ENCODE results near the gene KRTAP16-1.
"Not testable (repeated sequence)": the region's sequence is repeated elsewhere in the genome, so short reads cannot be mapped to it uniquely, and the experiment has no call there.

KRTAP16-1 gene

GRCh38 chr17:41308918-41309359, at the start of gene KRTAP16-1:
KRTAP16-1 (minus strand) TSS chr17:41309309; CDS start chr17:41309253, 56 bp downstream.
- peak within 1 kb of the TSS; percentile 13 to 69 for H3K27ac ChIP-seq (ENCODE audit: low read depth in 2 of 2, low read length in 2 of 2)
- H3K27me3 ChIP-seq (ENCODE audit: control insufficient read depth in 2 of 2, insufficient read depth in 2 of 2, low read length in 2 of 2): peaks cover 2 to 9% of the 10 kb centered on the region in 2 donors
- H3K9me3 ChIP-seq (ENCODE audit: control insufficient read depth in 2 of 2, low read length in 2 of 2): no peaks in the 10 kb centered on the region
- H3K9ac ChIP-seq (ENCODE audit: low read depth in 1 of 2, low read length in 2 of 2): peak within 1 kb of the TSS in 1 of 2 donors; percentile 32
- H3K4me1 ChIP-seq (ENCODE audit: control insufficient read depth in 2 of 2, insufficient read depth in 2 of 2, low read length in 2 of 2): peaks cover 0 to 11% of the 10 kb centered on the region in 2 donors
- peak within 1 kb of the TSS in 1 of 2 donors; percentile 35 for H3K4me3 ChIP-seq (ENCODE audit: low read length in 2 of 2)
- H3K36me3 ChIP-seq (ENCODE audit: control insufficient read depth in 2 of 2, insufficient read depth in 2 of 2, low read length in 2 of 2): no peaks in the 10 kb centered on the region

GRCh38 chr17:41354536-41354935, 45.4 kb upstream of the KRTAP16-1 start:
- no peaks in the 10 kb centered on the region for H3K4me1 ChIP-seq (ENCODE audit: control insufficient read depth in 2 of 2, insufficient read depth in 2 of 2, low read length in 2 of 2)
- no peaks in the 10 kb centered on the region for H3K36me3 ChIP-seq (ENCODE audit: control insufficient read depth in 2 of 2, insufficient read depth in 2 of 2, low read length in 2 of 2)
- H3K4me3 ChIP-seq (ENCODE audit: low read length in 2 of 2): no peak overlapping the region

GRCh38 chr17:41352597-41353366, 43.7 kb upstream of the KRTAP16-1 start:
- H3K36me3 ChIP-seq (ENCODE audit: control insufficient read depth in 2 of 2, insufficient read depth in 2 of 2, low read length in 2 of 2): no peaks in the 10 kb centered on the region
- no peak overlapping the region for H3K4me3 ChIP-seq (ENCODE audit: low read length in 2 of 2)
- peaks cover 0 to 4% of the 10 kb centered on the region in 2 donors for H3K27me3 ChIP-seq (ENCODE audit: control insufficient read depth in 2 of 2, insufficient read depth in 2 of 2, low read length in 2 of 2)
- H3K9me3 ChIP-seq (ENCODE audit: control insufficient read depth in 2 of 2, low read length in 2 of 2): no peaks in the 10 kb centered on the region
- H3K27ac ChIP-seq (ENCODE audit: low read depth in 2 of 2, low read length in 2 of 2): no peak overlapping the region
- no peaks in the 10 kb centered on the region for H3K4me1 ChIP-seq (ENCODE audit: control insufficient read depth in 2 of 2, insufficient read depth in 2 of 2, low read length in 2 of 2)
- no peak overlapping the region for H3K9ac ChIP-seq (ENCODE audit: low read depth in 1 of 2, low read length in 2 of 2)

More at GRCh38 chr17:41354536-41354935, 45.4 kb upstream of the KRTAP16-1 start:
- H3K27me3 ChIP-seq (ENCODE audit: control insufficient read depth in 2 of 2, insufficient read depth in 2 of 2, low read length in 2 of 2): peaks cover 0 to 4% of the 10 kb centered on the region in 2 donors
- no peak overlapping the region for H3K9ac ChIP-seq (ENCODE audit: low read depth in 1 of 2, low read length in 2 of 2)
- H3K9me3 ChIP-seq (ENCODE audit: control insufficient read depth in 2 of 2, low read length in 2 of 2): no peaks in the 10 kb centered on the region
- H3K27ac ChIP-seq (ENCODE audit: low read depth in 2 of 2, low read length in 2 of 2): no peak overlapping the region

GRCh38 chr17:41351177-41351576, 42.1 kb upstream of the KRTAP16-1 start:
- no peak overlapping the region for H3K4me3 ChIP-seq (ENCODE audit: low read length in 2 of 2)
- H3K27me3 ChIP-seq (ENCODE audit: control insufficient read depth in 2 of 2, insufficient read depth in 2 of 2, low read length in 2 of 2): peaks cover 0 to 4% of the 10 kb centered on the region in 2 donors
- H3K27ac ChIP-seq (ENCODE audit: low read depth in 2 of 2, low read length in 2 of 2): no peak overlapping the region
- no peaks in the 10 kb centered on the region for H3K36me3 ChIP-seq (ENCODE audit: control insufficient read depth in 2 of 2, insufficient read depth in 2 of 2, low read length in 2 of 2)
- H3K9ac ChIP-seq (ENCODE audit: low read depth in 1 of 2, low read length in 2 of 2): no peak overlapping the region
- H3K4me1 ChIP-seq (ENCODE audit: control insufficient read depth in 2 of 2, insufficient read depth in 2 of 2, low read length in 2 of 2): no peaks in the 10 kb centered on the region
- H3K9me3 ChIP-seq (ENCODE audit: control insufficient read depth in 2 of 2, low read length in 2 of 2): no peaks in the 10 kb centered on the region

- H3K4me3 ChIP-seq (ENCODE audit: low read length in 2 of 2); H3K27ac ChIP-seq (ENCODE audit: low read depth in 2 of 2, low read length in 2 of 2); H3K4me1 ChIP-seq (ENCODE audit: control insufficient read depth in 2 of 2, insufficient read depth in 2 of 2, low read length in 2 of 2); H3K36me3 ChIP-seq (ENCODE audit: control insufficient read depth in 2 of 2, insufficient read depth in 2 of 2, low read length in 2 of 2); H3K9ac ChIP-seq (ENCODE audit: low read depth in 1 of 2, low read length in 2 of 2); H3K27me3 ChIP-seq (ENCODE audit: control insufficient read depth in 2 of 2, insufficient read depth in 2 of 2, low read length in 2 of 2); H3K9me3 ChIP-seq (ENCODE audit: control insufficient read depth in 2 of 2, low read length in 2 of 2): not testable (repeated sequence)
Measured at GRCh38 chr17:41350381-41350878, 41.3 kb upstream of the KRTAP16-1 start, which contains the start of gene KRT33A. KRT33A (minus strand) TSS chr17:41350828; CDS start chr17:41350767, 61 bp downstream.

GRCh38 chr17:41347869-41348760, 39.0 kb upstream of the KRTAP16-1 start:
- Histone ChIP-seq H3K36me3 (ENCODE audit: control insufficient read depth in 2 of 2, insufficient read depth in 2 of 2, low read length in 2 of 2) (no peaks in the 10 kb centered on the region), H3K27ac (ENCODE audit: low read depth in 2 of 2, low read length in 2 of 2) (no peak overlapping the region), H3K9ac (ENCODE audit: low read depth in 1 of 2, low read length in 2 of 2) (no peak overlapping the region), H3K9me3 (ENCODE audit: control insufficient read depth in 2 of 2, low read length in 2 of 2) (no peaks in the 10 kb centered on the region), H3K4me3 (ENCODE audit: low read length in 2 of 2) (no peak overlapping the region), H3K27me3 (ENCODE audit: control insufficient read depth in 2 of 2, insufficient read depth in 2 of 2, low read length in 2 of 2) (no peaks in the 10 kb centered on the region), H3K4me1 (ENCODE audit: control insufficient read depth in 2 of 2, insufficient read depth in 2 of 2, low read length in 2 of 2) (no peaks in the 10 kb centered on the region)

- not testable (repeated sequence) for H3K4me3 ChIP-seq (ENCODE audit: low read length in 2 of 2); H3K27ac ChIP-seq (ENCODE audit: low read depth in 2 of 2, low read length in 2 of 2); H3K9ac ChIP-seq (ENCODE audit: low read depth in 1 of 2, low read length in 2 of 2); H3K27me3 ChIP-seq (ENCODE audit: control insufficient read depth in 2 of 2, insufficient read depth in 2 of 2, low read length in 2 of 2); H3K9me3 ChIP-seq (ENCODE audit: control insufficient read depth in 2 of 2, low read length in 2 of 2); H3K4me1 ChIP-seq (ENCODE audit: control insufficient read depth in 2 of 2, insufficient read depth in 2 of 2, low read length in 2 of 2); H3K36me3 ChIP-seq (ENCODE audit: control insufficient read depth in 2 of 2, insufficient read depth in 2 of 2, low read length in 2 of 2)
Measured at GRCh38 chr17:41346421-41346820, 37.3 kb upstream of the KRTAP16-1 start.

- Histone ChIP-seq H3K4me1 (ENCODE audit: control insufficient read depth in 2 of 2, insufficient read depth in 2 of 2, low read length in 2 of 2) (no peaks in the 10 kb centered on the region), H3K27me3 (ENCODE audit: control insufficient read depth in 2 of 2, insufficient read depth in 2 of 2, low read length in 2 of 2) (no peaks in the 10 kb centered on the region), H3K4me3 (ENCODE audit: low read length in 2 of 2) (no peak overlapping the region), H3K9ac (ENCODE audit: low read depth in 1 of 2, low read length in 2 of 2) (no peak overlapping the region), H3K36me3 (ENCODE audit: control insufficient read depth in 2 of 2, insufficient read depth in 2 of 2, low read length in 2 of 2) (no peaks in the 10 kb centered on the region), H3K27ac (ENCODE audit: low read depth in 2 of 2, low read length in 2 of 2) (no peak overlapping the region), H3K9me3 (ENCODE audit: control insufficient read depth in 2 of 2, low read length in 2 of 2) (no peaks in the 10 kb centered on the region)
Measured at GRCh38 chr17:41345992-41346391, 36.9 kb upstream of the KRTAP16-1 start.

GRCh38 chr17:41343029-41343428, 33.9 kb upstream of the KRTAP16-1 start:
- Histone ChIP-seq H3K9me3 (ENCODE audit: control insufficient read depth in 2 of 2, low read length in 2 of 2) (no peaks in the 10 kb centered on the region), H3K27me3 (ENCODE audit: control insufficient read depth in 2 of 2, insufficient read depth in 2 of 2, low read length in 2 of 2) (no peaks in the 10 kb centered on the region), H3K4me1 (ENCODE audit: control insufficient read depth in 2 of 2, insufficient read depth in 2 of 2, low read length in 2 of 2) (no peaks in the 10 kb centered on the region), H3K36me3 (ENCODE audit: control insufficient read depth in 2 of 2, insufficient read depth in 2 of 2, low read length in 2 of 2) (no peaks in the 10 kb centered on the region), H3K27ac (ENCODE audit: low read depth in 2 of 2, low read length in 2 of 2) (no peak overlapping the region), H3K4me3 (ENCODE audit: low read length in 2 of 2) (no peak overlapping the region), H3K9ac (ENCODE audit: low read depth in 1 of 2, low read length in 2 of 2) (no peak overlapping the region)
